Duodenal mucosa (tissue), 2 donors: ENCODE measurements around the gene DLG2.
"Not testable (repeated sequence)": the region's sequence is repeated elsewhere in the genome, so short reads cannot be mapped to it uniquely, and the experiment has no call there.

Experiments used
- H3K27ac ChIP-seq: one replicate; pipeline ENCODE4 v1.7.0; 2013; ENCODE audit warnings: low read depth, low read length
- H3K27me3 ChIP-seq, 2 donors: one replicate each; pipeline ENCODE4 v1.7.0; 2013; ENCODE audit warnings: low read length in 2 of 2, control low read depth in 1 of 2; ENCODE audit not compliant: insufficient read depth in 2 of 2, control insufficient read depth in 1 of 2
- H3K36me3 ChIP-seq, 2 donors: one replicate each; pipeline ENCODE4 v1.7.0; 2013; ENCODE audit warnings: low read length in 2 of 2, control low read depth in 1 of 2; ENCODE audit not compliant: insufficient read depth in 2 of 2, control insufficient read depth in 1 of 2
- H3K4me1 ChIP-seq, 2 donors: one replicate each; pipeline ENCODE4 v1.7.0; 2013; ENCODE audit warnings: low read length in 2 of 2, control low read depth in 1 of 2; ENCODE audit not compliant: insufficient read depth in 2 of 2, control insufficient read depth in 1 of 2
- H3K4me3 ChIP-seq, 2 donors: one replicate each; pipeline ENCODE4 v1.7.0; 2013; ENCODE audit warnings: low read length in 2 of 2, low read depth in 1 of 2
- H3K9ac ChIP-seq, 2 donors: one replicate each; pipeline ENCODE4 v1.7.0; 2013; ENCODE audit warnings: low read length in 2 of 2, low read depth in 1 of 2
- H3K9me3 ChIP-seq, 2 donors: one replicate each; pipeline ENCODE4 v1.7.0; 2013; ENCODE audit warnings: low read length in 2 of 2, control low read depth in 1 of 2; ENCODE audit not compliant: control insufficient read depth in 1 of 2

The DLG2 gene

DNA sequence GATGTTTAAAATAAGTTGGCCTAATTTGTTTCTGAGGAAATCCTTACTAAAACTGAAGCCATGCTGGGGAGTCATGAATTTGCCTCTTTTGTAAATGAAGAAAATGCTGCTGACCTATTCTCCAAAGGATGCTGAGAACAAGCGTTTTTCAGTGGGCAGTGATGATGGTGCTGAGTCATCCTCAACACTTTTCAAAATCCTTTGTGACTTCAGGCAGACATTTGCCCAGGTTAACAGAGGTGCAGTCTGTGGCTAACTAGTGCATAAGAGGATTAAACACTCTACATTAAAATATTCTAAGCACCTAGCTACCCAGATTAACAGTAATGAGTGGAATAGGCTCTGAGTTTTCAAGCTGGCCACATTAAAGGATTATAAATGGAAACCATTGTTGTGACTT lies 509.0 kb downstream of the DLG2 start:
- Histone ChIP-seq H3K9ac (no peak overlapping the region), H3K4me1 (no peaks in the 10 kb centered on the region), H3K36me3 (no peaks in the 10 kb centered on the region), H3K27me3 (no peaks in the 10 kb centered on the region), H3K4me3 (no peak overlapping the region), H3K27ac (no peak overlapping the region), H3K9me3 (no peaks in the 10 kb centered on the region)

GRCh38 chr11:85115798-85116197 lies 511.3 kb downstream of the DLG2 start:
- H3K9me3 ChIP-seq = no peaks in the 10 kb centered on the region
- no peak overlapping the region for H3K4me3 ChIP-seq
- H3K9ac ChIP-seq = no peak overlapping the region
- H3K27me3 ChIP-seq = no peaks in the 10 kb centered on the region
- H3K27ac ChIP-seq = no peak overlapping the region
- H3K36me3 ChIP-seq = no peaks in the 10 kb centered on the region
- H3K4me1 ChIP-seq = no peaks in the 10 kb centered on the region

GRCh38 chr11:85114786-85115185 lies 512.4 kb downstream of the DLG2 start:
- H3K27ac ChIP-seq = no peak overlapping the region
- H3K36me3 ChIP-seq = no peaks in the 10 kb centered on the region
- no peaks in the 10 kb centered on the region for H3K4me1 ChIP-seq
- no peak overlapping the region for H3K4me3 ChIP-seq
- no peak overlapping the region for H3K9ac ChIP-seq
- H3K27me3 ChIP-seq = no peaks in the 10 kb centered on the region
- no peaks in the 10 kb centered on the region for H3K9me3 ChIP-seq

DNA sequence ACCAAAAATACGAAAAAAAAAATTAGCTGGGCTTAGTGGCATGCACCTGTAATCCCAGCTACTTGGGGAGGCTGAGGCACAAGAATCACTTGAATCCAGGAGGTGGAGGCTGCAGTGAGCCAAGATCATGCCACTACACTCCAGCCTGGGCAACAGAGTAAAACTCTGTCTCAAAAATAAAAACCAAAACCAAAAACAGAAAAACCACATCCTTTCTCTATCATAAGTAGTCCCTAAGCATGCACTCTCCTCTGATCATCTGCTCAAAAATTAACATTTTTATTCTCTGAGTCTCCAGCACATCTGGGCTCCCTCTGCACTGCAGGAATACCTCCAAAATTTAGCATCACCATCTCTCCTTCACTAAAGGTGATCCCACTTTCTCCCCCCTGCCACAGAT lies 516.9 kb downstream of the DLG2 start:
- not testable (repeated sequence) for H3K4me1 ChIP-seq, H3K4me3 ChIP-seq, H3K27ac ChIP-seq, H3K9me3 ChIP-seq, H3K9ac ChIP-seq, H3K36me3 ChIP-seq, H3K27me3 ChIP-seq

DNA sequence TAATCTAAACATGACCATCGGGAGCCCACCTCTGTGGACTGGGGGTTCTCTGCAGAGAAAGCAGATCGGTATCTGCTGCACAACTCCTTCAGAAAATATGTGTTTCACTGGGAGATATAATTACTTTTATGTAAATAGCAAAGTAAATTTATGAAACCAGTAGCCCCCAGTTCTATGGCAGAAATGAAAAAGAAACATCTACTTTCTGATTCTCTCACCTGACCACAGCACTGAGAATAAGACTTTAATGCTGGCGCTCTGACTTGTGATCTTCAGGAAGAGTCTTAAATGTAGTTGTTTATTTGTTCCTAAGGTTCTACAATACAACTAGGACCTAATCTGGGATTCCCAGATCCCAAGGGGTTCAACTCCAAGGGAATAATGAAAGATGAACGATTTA lies 518.0 kb downstream of the DLG2 start:
- peaks cover 0 to 4% of the 10 kb centered on the region in 2 donors for H3K9me3 ChIP-seq

DNA sequence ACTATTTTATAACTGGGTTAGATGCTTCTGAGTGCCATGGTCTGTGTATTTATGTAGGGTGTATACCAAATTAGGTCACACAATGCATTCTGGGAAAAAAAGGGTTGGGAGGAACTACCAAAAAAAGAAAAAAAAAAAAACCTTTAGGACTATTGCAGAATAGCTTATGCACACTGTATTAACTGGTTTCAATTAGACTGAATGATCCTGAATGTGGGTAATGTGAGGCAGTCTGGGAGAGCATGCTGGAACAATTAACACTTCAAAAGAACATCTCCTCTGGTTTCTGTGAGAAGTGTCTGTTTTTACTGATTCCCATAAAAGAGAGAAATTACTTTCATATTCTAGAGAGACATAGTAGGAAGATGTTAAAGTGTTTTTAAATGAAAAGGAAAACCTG lies 521.3 kb downstream of the DLG2 start:
- Histone ChIP-seq H3K27me3 (no peaks in the 10 kb centered on the region), H3K36me3 (no peaks in the 10 kb centered on the region), H3K27ac (no peak overlapping the region), H3K9ac (no peak overlapping the region), H3K9me3 (peaks cover 0 to 4% of the 10 kb centered on the region in 2 donors), H3K4me1 (no peaks in the 10 kb centered on the region), H3K4me3 (no peak overlapping the region)

More for the DNA sequence above, 518.0 kb downstream of the DLG2 start:
- Histone ChIP-seq H3K4me1 (no peaks in the 10 kb centered on the region), H3K4me3 (no peak overlapping the region), H3K36me3 (no peaks in the 10 kb centered on the region), H3K9ac (no peak overlapping the region), H3K27me3 (no peaks in the 10 kb centered on the region), H3K27ac (no peak overlapping the region)

- Histone ChIP-seq H3K27ac (no peak overlapping the region), H3K27me3 (no peaks in the 10 kb centered on the region), H3K9ac (no peak overlapping the region), H3K4me1 (no peaks in the 10 kb centered on the region), H3K4me3 (no peak overlapping the region), H3K9me3 (no peaks in the 10 kb centered on the region), H3K36me3 (no peaks in the 10 kb centered on the region)
Measured at GRCh38 chr11:85099522-85099921, 527.6 kb downstream of the DLG2 start.

DNA sequence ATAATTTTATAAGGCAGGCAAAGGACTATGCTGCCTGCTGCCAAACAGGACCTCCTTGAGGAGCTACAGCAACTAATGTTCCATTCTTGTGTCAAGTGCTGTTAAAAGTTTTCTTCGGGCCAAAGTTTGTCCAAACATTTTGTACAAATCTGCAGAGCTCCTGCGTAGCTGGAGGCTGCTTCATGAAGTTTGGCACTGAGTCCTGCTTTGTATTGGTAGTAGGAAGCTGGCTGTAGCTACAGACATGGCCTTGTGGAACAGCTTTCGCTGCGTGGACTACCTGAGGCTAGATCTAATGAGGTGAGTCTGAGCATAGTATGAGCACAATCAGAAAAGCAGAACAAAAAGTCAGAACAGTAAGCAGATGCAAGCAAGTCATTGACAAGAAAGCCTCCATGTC lies 528.1 kb downstream of the DLG2 start:
- no peaks in the 10 kb centered on the region for H3K9me3 ChIP-seq

DNA sequence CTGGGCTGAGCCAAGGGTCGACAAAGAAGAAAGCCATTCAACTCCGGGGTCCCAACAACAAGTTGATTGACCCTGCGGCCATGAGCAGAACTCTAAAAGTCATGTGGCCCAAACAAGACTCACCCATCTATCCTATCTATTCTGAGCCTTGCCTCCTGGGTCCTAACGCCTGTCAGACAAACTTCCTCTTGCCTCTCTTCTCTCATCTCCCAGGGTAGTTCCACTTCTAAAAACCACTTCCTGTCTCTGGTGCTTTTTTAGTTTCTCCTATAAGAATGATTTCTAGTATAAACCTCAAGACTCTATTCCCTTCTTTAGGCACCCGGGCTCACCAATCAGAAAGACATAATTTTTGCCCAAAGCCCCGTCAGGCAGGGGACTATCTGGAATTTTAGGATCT lies 530.2 kb downstream of the DLG2 start:
- H3K4me1 ChIP-seq = no peaks in the 10 kb centered on the region
- no peak overlapping the region for H3K4me3 ChIP-seq
- H3K27ac ChIP-seq = no peak overlapping the region

More for the DNA sequence above, 528.1 kb downstream of the DLG2 start:
- Histone ChIP-seq H3K36me3 (no peaks in the 10 kb centered on the region), H3K4me1 (no peaks in the 10 kb centered on the region), H3K9ac (no peak overlapping the region), H3K27ac (no peak overlapping the region), H3K27me3 (no peaks in the 10 kb centered on the region), H3K4me3 (no peak overlapping the region)

DNA sequence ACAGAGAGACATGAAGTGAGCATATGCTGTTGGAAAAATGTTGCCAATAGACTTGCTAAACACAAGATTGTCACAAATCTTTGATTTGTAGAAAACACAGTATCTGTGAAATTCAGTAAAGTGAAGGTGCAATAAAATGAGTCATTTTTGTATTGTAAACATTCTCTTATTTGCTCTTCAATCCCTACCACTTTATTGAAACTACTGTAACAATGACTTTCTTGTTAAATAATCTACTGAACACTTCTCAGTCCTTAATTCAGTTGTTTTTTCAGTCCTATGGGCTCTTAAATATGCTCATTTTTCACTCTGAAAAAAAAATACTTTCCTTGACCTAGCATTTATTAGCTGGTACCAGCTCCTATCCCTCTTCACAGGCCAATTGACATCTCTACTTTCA lies 531.9 kb downstream of the DLG2 start:
- Histone ChIP-seq H3K4me3 (no peak overlapping the region), H3K9ac (no peak overlapping the region), H3K27ac (no peak overlapping the region), H3K4me1 (no peaks in the 10 kb centered on the region), H3K36me3 (no peaks in the 10 kb centered on the region), H3K9me3 (no peaks in the 10 kb centered on the region), H3K27me3 (no peaks in the 10 kb centered on the region)

More for the DNA sequence above, 530.2 kb downstream of the DLG2 start:
- Histone ChIP-seq H3K9me3 (no peaks in the 10 kb centered on the region), H3K27me3 (no peaks in the 10 kb centered on the region), H3K36me3 (no peaks in the 10 kb centered on the region), H3K9ac (no peak overlapping the region)

DNA sequence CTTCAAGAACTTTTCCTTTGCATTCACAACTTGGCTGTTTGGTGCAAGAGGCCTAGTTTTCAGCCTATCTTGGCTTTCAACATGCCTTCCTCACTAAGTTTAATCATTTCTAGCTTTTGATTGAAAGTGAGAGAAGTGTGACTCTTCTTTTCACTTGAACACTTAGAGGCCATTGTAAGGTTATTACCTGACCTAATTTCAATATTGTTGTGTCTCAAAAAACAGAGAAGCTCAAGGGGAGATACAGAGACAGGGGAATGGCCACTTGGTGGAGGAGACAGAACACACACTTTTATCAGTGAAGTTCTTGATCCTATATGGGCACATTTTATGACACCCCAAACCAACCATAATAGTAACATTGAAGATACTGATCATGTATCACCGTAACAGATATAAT lies 532.3 kb downstream of the DLG2 start:
- H3K4me3 ChIP-seq = no peak overlapping the region
- H3K27me3 ChIP-seq = no peaks in the 10 kb centered on the region
- H3K9me3 ChIP-seq = no peaks in the 10 kb centered on the region
- no peaks in the 10 kb centered on the region for H3K36me3 ChIP-seq
- no peaks in the 10 kb centered on the region for H3K4me1 ChIP-seq
- H3K27ac ChIP-seq = no peak overlapping the region
- H3K9ac ChIP-seq = no peak overlapping the region
